ENCODE results near the gene TMIE. TPM values are rescaled to one million over a fixed set of nuclear protein-coding genes. Genes with fewer than 3 reads are reported as not detected.

TMIE gene
- total and polyA plus RNA-seq, 9 of the 15 experiments (the other 6 are each of a cell fraction or from before 2014, with no cell fraction given), result not detected

GRCh38 chr3:46724424-46724823 lies 23.2 kb downstream of the TMIE start:
- Histone ChIP-seq H2AFZ (ENCODE audit: low read depth, low read length) (no peak overlapping the region), H3K79me2 (ENCODE audit: control insufficient read depth, insufficient read depth, low read length) (no peaks in the 10 kb centered on the region), H3K36me3 (ENCODE audit: control insufficient read depth, insufficient read depth, low read length) (no peaks in the 10 kb centered on the region), H3K27ac (ENCODE audit: extremely low read depth, low read depth, low read length) (no peak overlapping the region), H3K4me1 (replicated peaks in 1 of 2; ENCODE audit: control insufficient read depth in 2 of 2, insufficient read depth in 2 of 2, low read length in 2 of 2) (0 out of 5 replicates have a peak, but pooled peaks cover 0 to 4% of the 10 kb centered on the region in 2 experiments), H3K9me1 (ENCODE audit: control insufficient read depth, insufficient read depth, low read length) (no peaks in the 10 kb centered on the region), H3K4me2 (ENCODE audit: insufficient read depth, low read length) (no peak overlapping the region), H3K9ac (ENCODE audit: insufficient read depth in 1 of 2, low read depth in 2 of 2, low read length in 2 of 2) (no peak overlapping the region), H4K20me1 (replicated peaks; ENCODE audit: control insufficient read depth, insufficient read depth, low read length) (no peaks in the 10 kb centered on the region), H3K27me3 (ENCODE audit: control insufficient read depth in 2 of 2, insufficient read depth in 2 of 2, low read length in 2 of 2) (peaks cover 11 to 28% of the 10 kb centered on the region in 2 experiments; a peak in 3 of 5 replicates), H3K9me3 (replicated peaks; ENCODE audit: control insufficient read depth, insufficient read depth, low read depth, low read length) (no peaks in the 10 kb centered on the region), H3K4me3 (no peak overlapping the region)
- ChIA-PET POLR2A (interaction anchor here (1.2 to 1.3 kb wide), 2 partner anchors 8 to 16 kb away, joined by 3 to 5 read pairs; no protein-coding TSS in a partner anchor), CTCF (ENCODE audit: low intra/inter-chr PET ratio) (no interaction called here)
- no TSS peak for BruUV-seq (replicated peaks)
- no peak for DNase-seq (ENCODE audit: extremely low read depth in 1 of 4, low spot score in 3 of 4)
- no peak for FAIRE-seq
- intact Hi-C loops (cut with micrococcal nuclease), result no loop called here
- TF ChIP-seq SMARCA4 (IDR thresholded peaks at IDR 0.05), result no peak
- TF ChIP-seq TARDBP (IDR thresholded peaks at IDR 0.05), result no peak
- no peak for TF ChIP-seq SNAPC5 (CRISPR knock-in tag; IDR thresholded peaks at IDR 0.05)
- TF ChIP-seq ZNF79 (CRISPR knock-in tag; IDR thresholded peaks at IDR 0.05; ENCODE audit: low read depth), result no peak
- TF ChIP-seq NR0B1 (IDR thresholded peaks at IDR 0.05; ENCODE audit: partially characterized antibody), result no peak
- no peak for TF ChIP-seq ZNF699 (CRISPR knock-in tag; IDR thresholded peaks at IDR 0.05; ENCODE audit: insufficient replicate concordance)
- TF ChIP-seq, protein P1, sequence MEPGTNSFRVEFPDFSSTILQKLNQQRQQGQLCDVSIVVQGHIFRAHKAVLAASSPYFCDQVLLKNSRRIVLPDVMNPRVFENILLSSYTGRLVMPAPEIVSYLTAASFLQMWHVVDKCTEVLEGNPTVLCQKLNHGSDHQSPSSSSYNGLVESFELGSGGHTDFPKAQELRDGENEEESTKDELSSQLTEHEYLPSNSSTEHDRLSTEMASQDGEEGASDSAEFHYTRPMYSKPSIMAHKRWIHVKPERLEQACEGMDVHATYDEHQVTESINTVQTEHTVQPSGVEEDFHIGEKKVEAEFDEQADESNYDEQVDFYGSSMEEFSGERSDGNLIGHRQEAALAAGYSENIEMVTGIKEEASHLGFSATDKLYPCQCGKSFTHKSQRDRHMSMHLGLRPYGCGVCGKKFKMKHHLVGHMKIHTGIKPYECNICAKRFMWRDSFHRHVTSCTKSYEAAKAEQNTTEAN (CRISPR knock-in tag; IDR thresholded peaks at IDR 0.05), result no peak
- no peak for TF ChIP-seq ZNF133 (CRISPR knock-in tag; IDR thresholded peaks at IDR 0.05)
- in situ Hi-C loops (cut with MboI), result no loop called here
- ATAC-seq, result no peak
- WGBS (ENCODE audit: insufficient coverage, low coverage, missing lambda C conversion rate), result 3% methylated on average over 4 of the region's 4 CpGs

All from K562 (cell line).